BLaER1 (cell line): ENCODE measurements around the gene DPF3.

Source experiments
- H3K27ac ChIP-seq: shearing (Covaris generic); formaldehyde crosslinking; 2 replicates; pipeline ENCODE4 v1.8.1; 2022
- H3K27me3 ChIP-seq: shearing (Covaris generic); formaldehyde crosslinking; 2 replicates; pipeline ENCODE4 v1.8.1; 2022
- H3K36me3 ChIP-seq: shearing (Covaris generic); formaldehyde crosslinking; 2 replicates; pipeline ENCODE4 v1.8.1; 2022
- H3K4me1 ChIP-seq: shearing (Covaris generic); formaldehyde crosslinking; 2 replicates; pipeline ENCODE4 v1.8.1; 2022
- H3K4me2 ChIP-seq: shearing (Covaris generic); formaldehyde crosslinking; 2 replicates; pipeline ENCODE4 v1.8.1; 2022
- H3K4me3 ChIP-seq: shearing (Covaris generic); formaldehyde crosslinking; 2 replicates; pipeline ENCODE4 v1.8.1; 2022
- H3K9ac ChIP-seq: shearing (Covaris generic); formaldehyde crosslinking; 2 replicates; pipeline ENCODE4 v1.8.1; 2022
- H3K9me3 ChIP-seq: shearing (Covaris generic); formaldehyde crosslinking; 2 replicates; pipeline ENCODE4 v1.8.1; 2022
- H4K20me1 ChIP-seq: shearing (Covaris generic); formaldehyde crosslinking; 2 replicates; pipeline ENCODE4 v1.8.1; 2022
- Cebpa-rat ChIP-seq: shearing (Covaris generic); IDR thresholded peaks from 2 replicates; pipeline ENCODE4 v1.8.1; 2022

The DPF3 gene

DNA sequence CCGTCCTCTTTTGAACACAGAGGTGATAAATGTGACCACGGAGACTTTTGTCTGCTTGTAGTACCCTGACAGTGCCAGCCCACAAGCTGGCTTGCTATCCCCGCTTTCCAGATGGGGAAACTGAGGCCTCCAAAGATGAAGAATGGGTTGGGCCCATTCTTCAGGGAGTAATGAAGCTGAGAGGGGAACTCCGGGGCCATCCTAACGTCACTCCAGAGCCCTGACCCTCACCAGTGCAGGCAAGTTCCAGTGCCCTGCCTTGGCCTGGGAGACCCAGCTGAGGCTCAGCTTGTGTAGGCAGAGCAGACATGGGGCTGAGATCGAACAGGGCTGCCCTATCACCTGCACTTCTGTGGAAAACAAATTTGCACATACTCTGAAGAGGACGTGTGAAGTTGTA, 277.1 kb downstream of the DPF3 start:
- Histone ChIP-seq H3K36me3 (no peaks in the 10 kb centered on the region), H3K27ac (no peak overlapping the region), H3K4me1 (peaks cover 98% of the 10 kb centered on the region), H3K9ac (no peak overlapping the region), H3K27me3 (no peaks in the 10 kb centered on the region), H3K4me3 (no peak overlapping the region), H3K9me3 (no peaks in the 10 kb centered on the region), H3K4me2 (peak overlapping the region; percentile 87), H4K20me1 (no peaks in the 10 kb centered on the region)
- no peak for TF ChIP-seq Cebpa-rat

DNA sequence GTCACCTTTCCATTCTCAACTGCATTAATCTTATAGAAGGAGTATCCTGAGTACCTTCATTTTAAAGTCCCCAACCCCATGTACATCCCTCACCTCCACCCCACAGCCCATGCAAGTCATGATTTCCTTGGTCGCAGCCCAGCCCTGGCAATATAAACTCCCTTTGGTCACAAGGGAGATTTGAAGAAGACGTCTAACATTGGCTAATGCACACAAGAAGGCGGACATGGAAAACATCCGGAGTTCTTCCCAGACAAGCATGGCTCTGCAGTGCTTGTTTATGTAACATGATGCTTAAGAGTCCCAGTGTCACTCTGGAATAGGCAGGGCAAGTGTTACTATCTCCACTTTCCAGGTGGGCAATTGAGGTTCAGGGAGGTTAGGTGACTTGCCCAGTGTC, 277.6 kb downstream of the DPF3 start:
- Histone ChIP-seq H3K9me3 (no peaks in the 10 kb centered on the region), H3K27ac (no peak overlapping the region)
- TF ChIP-seq Cebpa-rat, result no peak

DNA sequence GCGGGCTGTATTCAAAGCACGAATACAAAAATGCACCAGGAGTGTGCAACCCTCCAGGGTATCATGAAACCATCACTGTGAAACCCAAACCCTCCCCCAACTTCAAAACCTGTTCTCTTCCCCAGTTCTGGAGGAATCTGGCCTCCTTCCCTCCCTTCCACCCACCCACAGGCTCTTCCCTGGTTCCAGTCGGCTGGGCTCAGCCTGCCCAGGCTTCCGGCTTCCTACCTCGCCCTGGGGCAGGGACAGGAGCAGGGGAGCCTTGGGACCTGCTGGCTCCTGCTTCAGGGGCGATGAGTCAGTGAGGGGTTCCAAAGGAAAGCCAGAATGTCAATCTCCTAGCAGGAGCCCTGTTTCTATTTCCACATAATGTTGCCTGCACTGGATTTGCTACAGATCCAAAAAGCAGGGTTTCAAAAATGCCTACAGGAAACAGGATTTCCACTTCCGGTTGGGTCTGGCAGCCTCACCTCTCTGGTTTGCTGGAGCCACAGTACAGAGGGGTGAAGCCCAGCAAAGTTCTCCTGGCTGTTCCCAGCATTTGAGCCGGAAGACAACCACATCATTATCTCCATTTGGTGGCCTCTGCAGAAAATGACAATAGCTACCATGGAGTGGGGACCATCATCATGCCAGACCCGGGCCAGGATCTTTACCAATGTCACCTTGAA, 278.3 kb downstream of the DPF3 start:
- Histone ChIP-seq H3K27me3 (no peaks in the 10 kb centered on the region), H3K36me3 (no peaks in the 10 kb centered on the region), H4K20me1 (no peaks in the 10 kb centered on the region), H3K4me2 (peak overlapping the region; percentile 85), H3K4me1 (peaks cover 86% of the 10 kb centered on the region), H3K4me3 (0 out of 2 replicates have a peak overlapping the region, but pooled peaks have one; percentile 14), H3K9me3 (no peaks in the 10 kb centered on the region), H3K9ac (peak overlapping the region; percentile 51; the same call in 1 of the 2 replicates), H3K27ac (peak overlapping the region; percentile 77; the same call in 1 of the 2 replicates)
- TF ChIP-seq Cebpa-rat, result no peak

More for the DNA sequence above, 277.6 kb downstream of the DPF3 start:
- H3K27me3 ChIP-seq, result no peaks in the 10 kb centered on the region
- no peaks in the 10 kb centered on the region for H3K36me3 ChIP-seq
- no peak overlapping the region for H3K9ac ChIP-seq
- H3K4me3 ChIP-seq, result no peak overlapping the region
- H3K4me2 ChIP-seq, result peak overlapping the region; percentile 85
- peaks cover 93% of the 10 kb centered on the region for H3K4me1 ChIP-seq
- H4K20me1 ChIP-seq, result no peaks in the 10 kb centered on the region

DNA sequence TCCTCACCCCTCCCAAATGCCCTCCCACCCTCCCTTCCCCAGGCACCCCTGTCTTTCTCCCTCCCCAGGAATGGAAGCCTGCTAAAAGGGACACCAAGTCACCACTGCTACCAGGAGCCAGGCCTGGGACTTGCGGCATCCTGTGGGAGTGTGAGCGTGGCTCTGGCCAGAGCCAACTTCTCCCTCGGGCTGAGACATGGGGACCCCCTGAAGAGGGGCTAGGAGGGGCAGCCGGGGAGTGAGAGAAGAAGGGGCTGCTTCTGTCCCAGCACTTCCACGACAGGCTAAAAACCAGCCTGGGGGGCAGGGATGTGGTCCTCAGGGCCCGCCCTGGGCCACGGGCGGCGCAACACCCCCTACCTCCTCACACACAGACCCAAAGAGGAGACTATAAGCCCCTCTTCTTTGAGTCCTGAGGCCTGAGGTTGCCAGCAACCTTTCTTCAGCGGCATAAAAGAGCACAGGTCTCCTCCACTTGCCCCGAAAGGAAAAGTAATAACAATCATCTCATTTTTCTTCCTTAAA, 278.9 kb downstream of the DPF3 start:
- Histone ChIP-seq H3K9me3 (no peaks in the 10 kb centered on the region), H3K4me2 (peak overlapping the region; percentile 85), H3K27ac (peak overlapping the region; percentile 77), H3K4me3 (0 out of 2 replicates have a peak overlapping the region, but pooled peaks have one; percentile 14), H3K9ac (peak overlapping the region; percentile 51; the same call in 1 of the 2 replicates), H3K36me3 (no peaks in the 10 kb centered on the region), H4K20me1 (no peaks in the 10 kb centered on the region), H3K4me1 (peaks cover 80% of the 10 kb centered on the region), H3K27me3 (no peaks in the 10 kb centered on the region)
- TF ChIP-seq Cebpa-rat, result no peak

DNA sequence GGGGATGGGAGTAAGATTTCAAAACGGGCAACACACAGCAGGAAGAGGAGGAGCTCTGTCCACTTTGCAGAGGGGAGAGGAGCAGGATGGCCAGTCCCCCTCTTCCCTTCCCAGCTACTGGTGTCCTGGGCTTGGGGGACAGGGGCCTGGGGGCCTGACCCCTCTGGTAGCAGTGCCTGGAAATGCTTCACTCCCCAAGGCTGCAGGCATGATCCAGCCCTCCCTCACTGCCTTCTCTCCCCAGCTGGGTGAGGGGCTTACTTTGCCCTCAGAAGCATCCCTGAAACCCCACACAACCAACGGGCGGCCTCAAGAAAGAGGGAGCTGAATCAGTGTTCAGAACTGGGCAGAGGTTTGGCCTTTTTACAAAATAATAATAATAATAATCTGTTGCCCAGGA, 279.5 kb downstream of the DPF3 start:
- peak overlapping the region; percentile 46; the same call in 1 of the 2 replicates for H3K9ac ChIP-seq
- no peaks in the 10 kb centered on the region for H3K27me3 ChIP-seq
- H3K9me3 ChIP-seq, result no peaks in the 10 kb centered on the region
- peaks cover 74% of the 10 kb centered on the region for H3K4me1 ChIP-seq
- no peaks in the 10 kb centered on the region for H4K20me1 ChIP-seq
- peak overlapping the region; percentile 85 for H3K4me2 ChIP-seq
- H3K36me3 ChIP-seq, result no peaks in the 10 kb centered on the region
- no peak overlapping the region for H3K4me3 ChIP-seq
- no peak for TF ChIP-seq Cebpa-rat
- peak overlapping the region; percentile 51 for H3K27ac ChIP-seq

DNA sequence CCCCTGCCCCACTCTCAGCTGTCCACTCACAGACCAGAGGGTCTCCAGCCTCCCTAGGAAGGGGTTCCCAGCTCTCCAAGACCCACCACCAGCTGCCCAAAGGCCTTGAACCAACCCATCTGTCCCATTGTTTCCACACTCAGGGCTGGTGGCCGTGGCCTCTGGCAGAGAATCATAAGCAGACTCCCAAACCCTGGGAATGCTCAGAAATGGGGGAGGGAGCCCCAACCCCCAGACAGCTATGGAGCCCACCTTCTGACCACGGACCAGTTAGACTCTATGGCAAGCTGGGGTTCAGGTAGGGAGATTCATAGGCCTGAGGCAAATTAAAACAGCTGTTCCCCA, 280.0 kb downstream of the DPF3 start:
- H3K36me3 ChIP-seq, result no peaks in the 10 kb centered on the region
- peak overlapping the region; percentile 46; the same call in 1 of the 2 replicates for H3K9ac ChIP-seq
- no peak overlapping the region for H3K4me3 ChIP-seq
- H3K27me3 ChIP-seq, result no peaks in the 10 kb centered on the region
- peak overlapping the region; percentile 85 for H3K4me2 ChIP-seq
- H3K27ac ChIP-seq, result peak overlapping the region; percentile 51
- peaks cover 70% of the 10 kb centered on the region for H3K4me1 ChIP-seq
- H3K9me3 ChIP-seq, result no peaks in the 10 kb centered on the region
- H4K20me1 ChIP-seq, result no peaks in the 10 kb centered on the region
- no peak for TF ChIP-seq Cebpa-rat

DNA sequence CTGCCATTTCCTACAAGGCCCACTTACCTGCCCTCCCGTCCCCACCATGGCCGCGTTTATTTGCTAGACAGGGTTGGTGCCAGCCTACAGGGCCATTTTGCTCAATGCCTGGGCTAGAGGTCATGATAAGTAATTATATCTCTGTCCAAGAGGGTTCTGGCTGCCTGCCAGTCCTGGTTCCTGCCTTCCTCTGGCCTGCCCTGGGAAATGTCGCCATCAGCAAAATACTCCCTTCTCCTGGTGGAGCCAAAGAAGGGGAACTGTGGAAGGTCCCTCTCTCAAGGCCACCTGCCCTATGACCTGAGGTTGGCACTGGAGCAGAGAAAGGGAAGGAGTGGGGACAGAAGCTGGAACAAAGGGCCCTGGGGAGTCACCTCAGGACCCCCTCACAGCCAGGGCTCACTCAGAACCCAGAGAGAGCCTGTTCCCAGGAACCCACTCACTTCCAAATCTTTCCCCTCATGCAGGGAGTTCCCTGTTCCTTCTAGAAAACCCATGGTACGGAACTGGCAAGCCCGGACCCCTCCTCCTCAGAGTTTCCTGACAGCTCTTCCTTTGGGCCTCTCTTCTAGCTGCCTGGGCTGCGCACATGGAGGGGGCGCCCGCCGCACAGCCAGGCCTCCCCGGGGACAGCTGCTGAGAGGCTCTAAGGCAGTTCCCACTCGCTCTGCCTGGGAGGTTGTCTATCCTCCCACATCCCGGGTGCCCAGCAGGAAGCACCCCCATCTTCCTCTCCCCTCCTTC, 280.5 kb downstream of the DPF3 start:
- TF ChIP-seq Cebpa-rat, result no peak
- Histone ChIP-seq H3K27ac (peak overlapping the region; percentile 51), H3K9me3 (no peaks in the 10 kb centered on the region), H3K36me3 (no peaks in the 10 kb centered on the region), H3K4me3 (no peak overlapping the region), H3K4me2 (peak overlapping the region; percentile 85), H3K9ac (peak overlapping the region; percentile 17; the same call in 1 of the 2 replicates), H3K4me1 (peaks cover 70% of the 10 kb centered on the region), H3K27me3 (no peaks in the 10 kb centered on the region), H4K20me1 (no peaks in the 10 kb centered on the region)

DNA sequence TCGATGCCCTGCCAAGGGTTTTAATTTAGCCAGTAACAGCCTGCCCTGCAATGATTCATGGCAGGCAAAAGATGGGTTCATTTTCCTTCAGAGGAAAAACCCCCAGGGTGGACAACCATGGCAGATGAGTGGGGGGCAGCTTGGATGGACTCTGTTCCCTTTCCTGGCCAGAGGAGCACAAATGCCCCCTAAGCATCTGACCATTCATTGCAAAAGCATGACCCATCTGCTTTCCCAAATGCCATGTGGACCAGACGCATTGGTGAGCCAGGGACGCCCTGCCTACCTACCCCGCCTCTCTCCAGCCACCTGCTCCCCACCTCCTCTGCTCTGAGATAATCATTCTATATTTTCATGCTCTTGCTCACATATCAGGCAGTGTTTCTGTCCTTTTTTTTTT, 281.9 kb downstream of the DPF3 start:
- H3K4me2 ChIP-seq, result no peak overlapping the region
- H3K36me3 ChIP-seq, result no peaks in the 10 kb centered on the region
- peaks cover 70% of the 10 kb centered on the region for H3K4me1 ChIP-seq
- no peaks in the 10 kb centered on the region for H4K20me1 ChIP-seq
- TF ChIP-seq Cebpa-rat, result no peak
- H3K27me3 ChIP-seq, result no peaks in the 10 kb centered on the region
- no peak overlapping the region for H3K9ac ChIP-seq
- no peak overlapping the region for H3K27ac ChIP-seq
- H3K4me3 ChIP-seq, result no peak overlapping the region
- no peaks in the 10 kb centered on the region for H3K9me3 ChIP-seq

DNA sequence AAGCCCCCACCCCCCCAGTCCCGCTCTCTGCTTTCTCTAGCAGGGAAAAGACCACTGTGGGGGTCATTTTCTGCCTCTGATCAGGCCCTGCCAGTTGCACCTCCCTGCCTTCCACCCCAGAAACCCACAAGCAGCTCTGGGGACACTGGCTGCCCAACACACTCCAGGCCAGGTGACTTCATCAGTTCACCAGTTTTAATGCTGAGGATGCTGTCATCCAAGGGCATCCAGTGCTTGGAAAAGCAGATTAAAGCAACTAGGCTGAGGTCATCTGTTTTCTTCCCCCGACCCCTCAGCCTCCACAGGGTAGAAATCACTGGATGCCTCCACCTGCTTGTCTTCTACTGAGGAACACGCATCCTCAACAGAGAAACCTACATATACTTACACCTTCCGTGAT, 282.4 kb downstream of the DPF3 start:
- no peak for TF ChIP-seq Cebpa-rat
- no peaks in the 10 kb centered on the region for H3K9me3 ChIP-seq

DNA sequence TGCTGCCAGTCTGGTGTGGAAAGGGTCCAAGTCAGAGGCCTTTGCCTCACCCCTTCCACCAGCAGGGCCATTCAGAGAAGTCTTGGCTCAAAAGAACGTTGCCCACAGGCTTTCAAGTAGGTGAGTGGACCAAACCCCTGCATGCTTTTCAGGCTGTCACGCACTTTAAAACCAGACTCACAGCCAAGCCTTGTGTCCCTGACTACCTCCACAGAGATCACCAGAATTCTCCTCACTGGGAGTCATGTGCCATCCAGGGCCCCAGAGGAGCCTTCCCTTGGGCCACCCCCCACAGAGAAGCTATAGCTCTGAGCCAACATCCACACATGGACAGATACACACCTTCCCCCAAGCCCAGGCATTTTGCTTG, 283.1 kb downstream of the DPF3 start:
- H4K20me1 ChIP-seq, result no peaks in the 10 kb centered on the region
- H3K36me3 ChIP-seq, result no peaks in the 10 kb centered on the region
- no peaks in the 10 kb centered on the region for H3K9me3 ChIP-seq
- H3K9ac ChIP-seq, result no peak overlapping the region
- no peak for TF ChIP-seq Cebpa-rat
- peaks cover 58% of the 10 kb centered on the region for H3K4me1 ChIP-seq
- no peaks in the 10 kb centered on the region for H3K27me3 ChIP-seq
- no peak overlapping the region for H3K4me3 ChIP-seq
- H3K27ac ChIP-seq, result no peak overlapping the region
- no peak overlapping the region for H3K4me2 ChIP-seq

More for the DNA sequence above, 282.4 kb downstream of the DPF3 start:
- H3K27me3 ChIP-seq, result no peaks in the 10 kb centered on the region
- no peak overlapping the region for H3K27ac ChIP-seq
- no peak overlapping the region for H3K9ac ChIP-seq
- peaks cover 65% of the 10 kb centered on the region for H3K4me1 ChIP-seq
- H3K4me2 ChIP-seq, result no peak overlapping the region
- no peaks in the 10 kb centered on the region for H3K36me3 ChIP-seq
- H3K4me3 ChIP-seq, result no peak overlapping the region
- no peaks in the 10 kb centered on the region for H4K20me1 ChIP-seq
